HCT116 (cell line): ENCODE data around the gene ARL15. TPM values are rescaled to one million over a fixed set of nuclear protein-coding genes. Genes with fewer than 3 reads are reported as not detected.
A peak's percentile ranks its signal among the peaks of the same experiment; 100 is the strongest.

ENCODE experiments used
- ATAC-seq: fragments of 200-7000 bp; cut with Tn5 transposase; 2 replicates; pipeline ENCODE4 v1.9.1; 2020; ENCODE audit warnings: mild to moderate bottlenecking, moderate library complexity
- BruUV-seq: library from RNA; stranded (reverse); fragments of 400-500 nt; replicated peaks from 2 replicates; lab custom pipeline; 2021; lab: Mats Ljungman, UMichigan
- CTCF ChIA-PET: fragments of 300-600 bp; sonication (Branson Sonifier 250); formaldehyde crosslinking; loops from one replicate; lab custom pipeline; 2021; ENCODE audit warnings: antibody characterized with exemption; lab: Charles Lee
- POLR2A ChIA-PET: fragments of 300-600, 350-600 bp; sonication (Branson Sonifier 250); formaldehyde crosslinking; loops from one replicate; lab custom pipeline; 2021; ENCODE audit warnings: antibody characterized with exemption; lab: Charles Lee
- RAD21 ChIA-PET, 2 experiments: fragments of 300-600 bp; sonication (Branson Sonifier 250); formaldehyde crosslinking; loops; one replicate each; lab custom pipeline; 2023; ENCODE audit warnings: low total read pairs in 2 of 2; ENCODE audit not compliant: uncharacterized antibody in 2 of 2, unreplicated experiment in 2 of 2, low non-redundant PET in 1 of 2; lab: Charles Lee
- DNase-seq: peaks from one replicate; pipeline ENCODE4 v3.0.0-alpha.2; 2010; ENCODE audit warnings: low read depth, low spot score
- H2AFZ ChIP-seq: fragments of 200-600 bp; shearing (Covaris generic), sonication (generic); 2 replicates; pipeline ENCODE4 v1.6.1; 2017; ENCODE audit warnings: low read depth, mixed run types, mixed read lengths, antibody characterized with exemption, low read length; ENCODE audit not compliant: poor library complexity, severe bottlenecking
- H3K27ac ChIP-seq: 2 replicates; pipeline ENCODE4 v1.5.1; 2012; ENCODE audit warnings: low read depth, low read length
- H3K27me3 ChIP-seq: fragments of 200-600 bp; sonication (generic); 2 replicates; pipeline ENCODE4 v1.6.1; 2016; ENCODE audit warnings: mixed run types, low read length, mixed read lengths; ENCODE audit not compliant: insufficient read depth
- H3K36me3 ChIP-seq, 2 experiments: fragments of 200-500 bp in 1 of 2; fragments of 200-600 bp in 1 of 2; sonication (Bioruptor generic) in 1 of 2; sonication (generic) in 1 of 2; 2 replicates each; pipeline versions ENCODE4 v1.5.1 to v1.6.1; 2014 to 2016; ENCODE audit warnings: low read length in 2 of 2, inconsistent platforms in 1 of 2, mixed read lengths in 1 of 2, mixed run types in 1 of 2; ENCODE audit not compliant: insufficient read depth in 2 of 2, control insufficient read depth in 1 of 2
- H3K4me1 ChIP-seq, 2 experiments: fragments of 200-600 bp in 1 of 2; sonication (generic) in 1 of 2; 2 replicates each; pipeline versions ENCODE4 v1.5.1 to v1.6.1; 2012 to 2017; ENCODE audit warnings: low read length in 2 of 2, inconsistent platforms in 1 of 2, mild to moderate bottlenecking in 1 of 2, mixed read lengths in 1 of 2, mixed run types in 1 of 2, moderate library complexity in 1 of 2; ENCODE audit not compliant: insufficient read depth in 2 of 2, control insufficient read depth in 1 of 2
- H3K4me2 ChIP-seq: fragments of 200-600 bp; sonication (generic); 2 replicates; pipeline ENCODE4 v1.6.1; 2017; ENCODE audit warnings: mixed run types, low read length, mixed read lengths
- H3K4me3 ChIP-seq, 2 experiments: fragments of 200-600 bp in 1 of 2; sonication (generic) in 1 of 2; replicated peaks in 1 of 2; 2 replicates each; pipeline ENCODE4 v1.5.1; 2011 to 2016; ENCODE audit warnings: low read length in 2 of 2, control low read depth in 1 of 2, low read depth in 1 of 2, mild to moderate bottlenecking in 1 of 2, mixed read lengths in 1 of 2, mixed run types in 1 of 2
- H3K79me2 ChIP-seq: fragments of 200-600 bp; sonication (generic); 2 replicates; pipeline ENCODE4 v1.6.1; 2017; ENCODE audit warnings: mild to moderate bottlenecking, mixed run types, low read length, moderate library complexity, mixed read lengths; ENCODE audit not compliant: insufficient read depth
- H3K9ac ChIP-seq: fragments of 200-600 bp; sonication (generic); 2 replicates; pipeline ENCODE4 v1.6.1; 2016; ENCODE audit warnings: low read length, mixed read lengths
- H3K9me2 ChIP-seq: fragments of 200-600 bp; sonication (generic), shearing (Covaris generic); 2 replicates; pipeline ENCODE4 v1.6.1; 2017; ENCODE audit warnings: mixed run types, mild to moderate bottlenecking, moderate library complexity; ENCODE audit not compliant: insufficient read depth
- H3K9me3 ChIP-seq, 2 experiments: fragments of 200-500 bp in 1 of 2; fragments of 200-600 bp in 1 of 2; sonication (Bioruptor generic) in 1 of 2; sonication (generic) in 1 of 2; 2 replicates each; pipeline ENCODE4 v1.6.1; 2014 to 2017; ENCODE audit warnings: low read length in 2 of 2, mixed read lengths in 2 of 2, inconsistent platforms in 1 of 2, low read depth in 1 of 2, mild to moderate bottlenecking in 1 of 2, mixed run types in 1 of 2, moderate library complexity in 1 of 2; ENCODE audit not compliant: control insufficient read depth in 1 of 2, insufficient read depth in 1 of 2
- H4K20me1 ChIP-seq: fragments of 200-600 bp; sonication (generic), shearing (Covaris generic); 2 replicates; pipeline ENCODE4 v1.6.1; 2017; ENCODE audit warnings: mixed run types, mild to moderate bottlenecking, moderate library complexity; ENCODE audit not compliant: insufficient read depth
- CEBPB ChIP-seq: IDR thresholded peaks from 2 replicates; pipeline ENCODE4 v1.6.1; 2012; ENCODE audit warnings: low read depth
- EGR1 ChIP-seq: IDR thresholded peaks from 2 replicates; pipeline ENCODE4 v1.6.1; 2012; ENCODE audit warnings: low read depth
- JUND ChIP-seq: IDR thresholded peaks from 2 replicates; pipeline ENCODE4 v1.6.1; 2012
- POLR2AphosphoS5 ChIP-seq: IDR thresholded peaks from 2 replicates; pipeline ENCODE4 v1.6.1; 2011; ENCODE audit warnings: mild to moderate bottlenecking, low read depth, low read length, moderate library complexity
- RAD21 ChIP-seq: IDR thresholded peaks from 2 replicates; pipeline ENCODE4 v1.6.1; 2012; ENCODE audit warnings: low read depth, mild to moderate bottlenecking
- SIN3A ChIP-seq: IDR thresholded peaks from 2 replicates; pipeline ENCODE4 v1.6.1; 2012; ENCODE audit warnings: low read depth
- SP1 ChIP-seq: IDR thresholded peaks from 2 replicates; pipeline ENCODE4 v1.6.1; 2012; ENCODE audit warnings: low read depth
- TCF7L2 ChIP-seq: IDR thresholded peaks from 2 replicates; pipeline ENCODE4 v1.7.0; 2011; ENCODE audit warnings: borderline replicate concordance, inconsistent platforms; ENCODE audit not compliant: insufficient read depth, insufficient read length; ENCODE audit errors: extremely low read depth
- ZFX ChIP-seq: fragments of 450-650 bp; IDR thresholded peaks from 2 replicates; pipeline ENCODE4 v1.6.1; 2017
- ZNF274 ChIP-seq: fragments of 200-500 bp; sonication (Bioruptor generic); IDR thresholded peaks from 2 replicates; pipeline ENCODE4 v1.6.1; 2014; ENCODE audit warnings: mild to moderate bottlenecking, low read depth, low read length, inconsistent platforms
- intact Hi-C: fragments of 100-400 bp; cut with micrococcal nuclease; formaldehyde crosslinking; loops from 2 replicates; pipeline ENCODE4 v1.10.0; 2022
- total RNA-seq: library from RNA; stranded (reverse); gene quantifications from one replicate; pipeline ENCODE4 v1.2.1, GENCODE V29; 2021; ENCODE audit not compliant: unreplicated experiment
- TF ChIP-seq, protein P1 (sequence below), 3 experiments: fragments of 200-600 bp in 1 of 3; sonication (generic) in 1 of 3; IDR thresholded peaks in 2 of 3; conservative IDR thresholded peaks in 1 of 3; 2 replicates each; pipeline ENCODE4 v1.5.1; 2012 to 2017; ENCODE audit warnings: low read depth in 2 of 3, low read length in 2 of 3, antibody characterized with exemption in 1 of 3, borderline replicate concordance in 1 of 3, control low read depth in 1 of 3, mild to moderate bottlenecking in 1 of 3, mixed read lengths in 1 of 3, mixed run types in 1 of 3, moderate library complexity in 1 of 3; ENCODE audit not compliant: insufficient read depth in 1 of 3
- TF ChIP-seq, protein P2 (sequence below): IDR thresholded peaks from 2 replicates; pipeline ENCODE4 v1.6.1; 2011; ENCODE audit warnings: mild to moderate bottlenecking, low read length, moderate library complexity; ENCODE audit not compliant: insufficient replicate concordance; ENCODE audit errors: extremely low read depth

Gene ARL15
- total RNA-seq, 1 experiment from 2014 or later: 15.0 TPM

DNA sequence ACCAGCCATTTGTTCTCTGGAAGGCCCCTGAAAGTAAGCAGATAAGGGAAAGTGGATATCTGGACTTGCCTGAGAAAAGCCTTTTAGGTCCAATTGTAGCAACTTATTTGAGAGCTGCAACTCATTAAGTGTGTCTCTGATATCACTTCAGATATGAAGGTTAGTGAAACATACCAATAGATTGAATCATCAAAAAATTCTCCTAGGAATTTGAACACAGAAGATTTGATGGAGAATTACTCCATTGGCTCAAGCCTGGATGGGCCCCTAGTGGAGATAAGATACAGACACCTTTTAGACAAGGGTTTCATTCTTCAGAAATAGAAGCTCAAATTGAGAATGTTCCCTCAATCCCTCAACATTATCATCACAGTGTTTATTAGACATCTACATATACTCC, 393.3 kb downstream of the ARL15 start:
- RAD21 ChIA-PET: no interaction called here
- Histone ChIP-seq H3K36me3 (no peaks in the 10 kb centered on the region), H3K4me3 (no peak overlapping the region), H4K20me1 (no peaks in the 10 kb centered on the region), H3K4me1 (peaks cover 0 to 8% of the 10 kb centered on the region in 2 experiments; a peak in 2 of 4 replicates), H3K4me2 (no peak overlapping the region), H2AFZ (no peak overlapping the region), H3K79me2 (no peaks in the 10 kb centered on the region), H3K27me3 (no peaks in the 10 kb centered on the region), H3K9me2 (no peaks in the 10 kb centered on the region), H3K9me3 (no peaks in the 10 kb centered on the region), H3K9ac (no peak overlapping the region), H3K27ac (no peak overlapping the region)
- intact Hi-C loops: no loop called here
- ATAC-seq: peak; percentile 62
- DNase-seq: no peak
- CTCF ChIA-PET: interaction anchor here (0.5 kb wide), 1 partner anchor 655 kb away, joined by 3 read pairs; no protein-coding TSS in a partner anchor
- TF ChIP-seq SP1: no peak
- peak; percentile 14; the same call in 1 of the 2 replicates for TF ChIP-seq RAD21
- TF ChIP-seq EGR1: no peak
- no peak for TF ChIP-seq SIN3A
- no peak for TF ChIP-seq ZNF274
- no peak for TF ChIP-seq CEBPB
- no peak for TF ChIP-seq TCF7L2
- TF ChIP-seq ZFX: no peak
- TF ChIP-seq, protein P1, sequence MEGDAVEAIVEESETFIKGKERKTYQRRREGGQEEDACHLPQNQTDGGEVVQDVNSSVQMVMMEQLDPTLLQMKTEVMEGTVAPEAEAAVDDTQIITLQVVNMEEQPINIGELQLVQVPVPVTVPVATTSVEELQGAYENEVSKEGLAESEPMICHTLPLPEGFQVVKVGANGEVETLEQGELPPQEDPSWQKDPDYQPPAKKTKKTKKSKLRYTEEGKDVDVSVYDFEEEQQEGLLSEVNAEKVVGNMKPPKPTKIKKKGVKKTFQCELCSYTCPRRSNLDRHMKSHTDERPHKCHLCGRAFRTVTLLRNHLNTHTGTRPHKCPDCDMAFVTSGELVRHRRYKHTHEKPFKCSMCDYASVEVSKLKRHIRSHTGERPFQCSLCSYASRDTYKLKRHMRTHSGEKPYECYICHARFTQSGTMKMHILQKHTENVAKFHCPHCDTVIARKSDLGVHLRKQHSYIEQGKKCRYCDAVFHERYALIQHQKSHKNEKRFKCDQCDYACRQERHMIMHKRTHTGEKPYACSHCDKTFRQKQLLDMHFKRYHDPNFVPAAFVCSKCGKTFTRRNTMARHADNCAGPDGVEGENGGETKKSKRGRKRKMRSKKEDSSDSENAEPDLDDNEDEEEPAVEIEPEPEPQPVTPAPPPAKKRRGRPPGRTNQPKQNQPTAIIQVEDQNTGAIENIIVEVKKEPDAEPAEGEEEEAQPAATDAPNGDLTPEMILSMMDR (IDR thresholded peaks at IDR 0.05 in 2 of 3, conservative IDR thresholded peaks at IDR 0.05 in 1 of 3; ENCODE audit: borderline replicate concordance in 1 of 3, insufficient read depth in 1 of 3, low read depth in 2 of 3, low read length in 2 of 3): peak in 2 of 3 experiments; percentile 23 to 36; a peak in 4 of 6 replicates
- TF ChIP-seq, protein P2, sequence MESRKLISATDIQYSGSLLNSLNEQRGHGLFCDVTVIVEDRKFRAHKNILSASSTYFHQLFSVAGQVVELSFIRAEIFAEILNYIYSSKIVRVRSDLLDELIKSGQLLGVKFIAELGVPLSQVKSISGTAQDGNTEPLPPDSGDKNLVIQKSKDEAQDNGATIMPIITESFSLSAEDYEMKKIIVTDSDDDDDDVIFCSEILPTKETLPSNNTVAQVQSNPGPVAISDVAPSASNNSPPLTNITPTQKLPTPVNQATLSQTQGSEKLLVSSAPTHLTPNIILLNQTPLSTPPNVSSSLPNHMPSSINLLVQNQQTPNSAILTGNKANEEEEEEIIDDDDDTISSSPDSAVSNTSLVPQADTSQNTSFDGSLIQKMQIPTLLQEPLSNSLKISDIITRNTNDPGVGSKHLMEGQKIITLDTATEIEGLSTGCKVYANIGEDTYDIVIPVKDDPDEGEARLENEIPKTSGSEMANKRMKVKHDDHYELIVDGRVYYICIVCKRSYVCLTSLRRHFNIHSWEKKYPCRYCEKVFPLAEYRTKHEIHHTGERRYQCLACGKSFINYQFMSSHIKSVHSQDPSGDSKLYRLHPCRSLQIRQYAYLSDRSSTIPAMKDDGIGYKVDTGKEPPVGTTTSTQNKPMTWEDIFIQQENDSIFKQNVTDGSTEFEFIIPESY: no peak
- no peak for TF ChIP-seq JUND
- no peak for TF ChIP-seq POLR2AphosphoS5
- BruUV-seq: no TSS peak
- POLR2A ChIA-PET: no interaction called here
